Measurements from ENCODE around the gene MRPL2. TPM values are rescaled to one million over a fixed set of nuclear protein-coding genes. Genes with fewer than 3 reads are reported as not detected.

Gene MRPL2
- total and polyA plus RNA-seq, 11 donors: 54.0 to 142 (median 88.4) TPM

DNA sequence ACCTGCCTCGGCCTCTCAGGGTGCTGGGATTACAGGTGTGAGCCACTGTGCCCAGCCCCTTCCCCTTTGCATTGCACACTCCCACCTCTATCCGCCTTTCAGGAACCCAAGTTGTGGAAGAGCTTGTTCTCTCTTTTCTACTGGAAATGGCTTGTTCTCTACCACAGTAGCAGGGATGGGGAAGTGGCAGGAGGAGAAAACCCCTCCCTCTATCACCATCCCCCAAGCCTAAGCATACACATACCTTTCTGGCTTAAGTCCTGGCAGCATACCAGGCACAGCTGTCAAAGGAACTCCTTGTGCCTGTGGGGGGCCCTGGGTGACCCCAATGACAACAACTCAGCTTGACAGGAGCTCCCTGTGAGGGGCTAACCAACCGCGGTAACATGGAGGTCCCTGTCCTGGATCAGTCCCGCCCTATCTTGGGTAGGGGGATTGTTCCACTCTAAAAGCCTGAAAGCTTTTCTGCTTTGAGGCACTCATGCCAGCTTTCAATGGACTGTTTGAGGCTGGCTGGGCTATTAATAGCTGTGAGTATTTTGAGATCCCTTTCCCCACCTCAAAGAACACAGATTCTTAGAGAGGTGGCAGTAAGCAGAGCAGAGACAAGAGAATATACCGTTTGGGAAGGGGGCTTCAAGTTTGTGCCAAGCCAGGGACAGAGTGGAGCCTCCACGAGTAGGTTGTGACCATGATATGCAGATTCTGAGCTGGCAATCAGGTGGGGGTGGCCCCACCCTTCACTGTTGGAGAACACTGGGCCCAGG lies 42.9 kb downstream of the MRPL2 start:
- Histone ChIP-seq H3K9me3 (no peaks in the 10 kb centered on the region), H3K27ac (peak overlapping the region; percentile 64 to 97 (median 84)), H3K27me3 (no peaks in the 10 kb centered on the region), H3K36me3 (peaks cover 0 to 48% (median 44%) of the 10 kb centered on the region in 9 donors), H3K4me3 (peak overlapping the region in 9 of 12 donors; percentile 20 to 90 (median 67)), H3K4me1 (peaks cover 4 to 62% (median 55%) of the 10 kb centered on the region in 12 donors)
- TF ChIP-seq, protein P1, sequence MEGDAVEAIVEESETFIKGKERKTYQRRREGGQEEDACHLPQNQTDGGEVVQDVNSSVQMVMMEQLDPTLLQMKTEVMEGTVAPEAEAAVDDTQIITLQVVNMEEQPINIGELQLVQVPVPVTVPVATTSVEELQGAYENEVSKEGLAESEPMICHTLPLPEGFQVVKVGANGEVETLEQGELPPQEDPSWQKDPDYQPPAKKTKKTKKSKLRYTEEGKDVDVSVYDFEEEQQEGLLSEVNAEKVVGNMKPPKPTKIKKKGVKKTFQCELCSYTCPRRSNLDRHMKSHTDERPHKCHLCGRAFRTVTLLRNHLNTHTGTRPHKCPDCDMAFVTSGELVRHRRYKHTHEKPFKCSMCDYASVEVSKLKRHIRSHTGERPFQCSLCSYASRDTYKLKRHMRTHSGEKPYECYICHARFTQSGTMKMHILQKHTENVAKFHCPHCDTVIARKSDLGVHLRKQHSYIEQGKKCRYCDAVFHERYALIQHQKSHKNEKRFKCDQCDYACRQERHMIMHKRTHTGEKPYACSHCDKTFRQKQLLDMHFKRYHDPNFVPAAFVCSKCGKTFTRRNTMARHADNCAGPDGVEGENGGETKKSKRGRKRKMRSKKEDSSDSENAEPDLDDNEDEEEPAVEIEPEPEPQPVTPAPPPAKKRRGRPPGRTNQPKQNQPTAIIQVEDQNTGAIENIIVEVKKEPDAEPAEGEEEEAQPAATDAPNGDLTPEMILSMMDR (IDR thresholded peaks at IDR 0.05): no peak
- TF ChIP-seq POLR2A (IDR thresholded peaks at IDR 0.05): no peak
- DNase-seq (peak in 2 of 5 donors; percentile 47 to 54), ATAC-seq (peak in 3 of 4 donors; percentile 8 to 28 (median 19))
- 43 to 63% (median 50%) methylated on average over 5 to 7 of the region's 7 CpGs for WGBS, 4 donors
- intact Hi-C loops (cut with DNase I): loop anchor here in 5 of 10 donors (5.0 to 10.0 kb wide), 3 partner anchors 36 to 112 kb away; partner anchors contain the start of gene CUL7 (in 4 of the 5)

DNA sequence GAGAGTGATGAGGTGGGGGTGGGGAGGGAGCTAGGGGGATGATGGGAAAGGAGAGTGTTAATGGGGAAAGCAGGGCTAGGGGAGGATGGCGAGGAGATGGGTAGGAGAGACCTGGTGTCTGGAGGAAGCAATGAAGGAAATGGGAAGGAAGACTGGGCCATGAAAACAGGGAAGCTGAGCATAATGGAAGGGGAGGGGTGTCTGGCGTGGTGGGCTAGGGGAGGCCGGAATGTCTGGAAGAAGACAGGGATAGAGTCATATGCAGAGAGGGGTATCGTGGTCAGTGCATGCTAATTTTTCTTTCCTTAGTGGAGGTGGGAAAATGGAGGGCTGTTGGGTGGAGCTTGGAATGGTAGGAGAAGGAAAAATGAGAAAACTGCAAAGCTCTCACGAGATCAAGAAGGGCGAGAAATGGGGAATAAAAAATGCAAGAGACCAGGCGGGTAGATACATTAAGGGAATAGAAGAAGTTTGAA lies 44.8 kb downstream of the MRPL2 start:
- peak overlapping the region; percentile 25 to 97 (median 83) for H3K27ac ChIP-seq
- TF ChIP-seq, protein P1 (IDR thresholded peaks at IDR 0.05): no peak
- TF ChIP-seq POLR2A (IDR thresholded peaks at IDR 0.05): no peak
- H3K4me1 ChIP-seq: peaks cover 4 to 53% (median 47%) of the 10 kb centered on the region in 12 donors
- H3K4me3 ChIP-seq: peak overlapping the region; percentile 51 to 90 (median 71)
- H3K9me3 ChIP-seq: no peaks in the 10 kb centered on the region
- DNase-seq (no peak), ATAC-seq (no peak)
- H3K36me3 ChIP-seq: peaks cover 0 to 58% (median 51%) of the 10 kb centered on the region in 9 donors
- H3K27me3 ChIP-seq: no peaks in the 10 kb centered on the region
- WGBS, 4 donors: 0 to 1% (median 0%) methylated on average over 7 of the region's 7 CpGs
- intact Hi-C loops (cut with DNase I): loop anchor here in 5 of 10 donors (1.0 to 10.0 kb wide), 5 partner anchors 37 to 128 kb away; partner anchors contain the start of genes KLC4 (in 1 of the 5), MRPL2 (in 1 of the 5) and PEX6 (in 1 of the 5)

DNA sequence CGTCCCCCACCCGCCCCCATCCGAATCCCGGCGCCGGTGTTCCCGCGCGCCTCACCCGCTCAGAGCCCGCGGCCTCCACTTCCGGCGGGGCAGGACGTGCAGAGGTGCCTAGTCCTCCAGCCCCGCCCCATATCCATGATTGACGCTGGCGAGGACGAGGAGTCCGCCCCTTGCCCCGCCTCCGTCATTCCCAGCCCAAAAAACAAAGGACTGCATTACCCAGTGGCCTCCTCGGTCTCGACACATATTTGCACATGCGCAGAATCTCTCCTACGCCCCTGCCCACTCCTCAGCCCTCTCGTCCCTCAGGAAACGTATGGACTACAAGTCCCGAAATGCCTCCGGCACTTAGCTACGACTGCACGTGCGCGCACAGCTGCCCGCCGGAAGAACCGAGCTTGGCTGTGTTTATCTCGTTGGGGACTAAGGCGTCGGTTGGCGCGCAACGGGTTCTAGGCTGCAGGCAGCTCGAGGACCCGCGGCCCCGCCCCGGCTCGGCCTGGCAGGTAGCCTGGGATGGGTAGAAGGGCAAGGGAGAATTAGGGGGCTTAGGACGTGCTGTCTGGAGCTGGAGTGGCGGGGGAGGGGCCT lies 45.3 kb downstream of the MRPL2 start, which contains the start of the genes KLHDC3 and MEA1:
Gene KLHDC3 (plus strand): TSS at position 407 of the 591 bp plus-strand sequence. CDS start 2,944 bp downstream, outside the sequence.
Gene MEA1 (minus strand): TSS at position 104 of the 591 bp plus-strand sequence. CDS start 133 bp downstream, outside the sequence.
- DNase-seq (peak; percentile 99), ATAC-seq (peak; percentile 92 to 96 (median 94))
- Histone ChIP-seq H3K27ac (peak within 1 kb of the TSS; percentile 25 to 97 (median 84)), H3K4me3 (peak within 1 kb of the TSS; percentile 51 to 90 (median 74)), H3K9me3 (no peaks in the 10 kb centered on the region), H3K36me3 (peaks cover 0 to 58% (median 51%) of the 10 kb centered on the region in 9 donors), H3K27me3 (no peaks in the 10 kb centered on the region), H3K4me1 (peaks cover 4 to 57% (median 47%) of the 10 kb centered on the region in 12 donors)
- TF ChIP-seq, protein P1 (IDR thresholded peaks at IDR 0.05): no peak
- peak; percentile 22 to 65 for TF ChIP-seq POLR2A (IDR thresholded peaks at IDR 0.05)
- WGBS, 4 donors: 0 to 1% (median 0%) methylated on average over 25 to 51 of the region's 51 CpGs
- intact Hi-C loops (cut with DNase I): loop anchor here in 6 of 10 donors (1.0 to 10.0 kb wide), 6 partner anchors 35 to 128 kb away; partner anchors contain the start of genes PEX6 (in 2 of the 6), KLC4 (in 1 of the 6) and MRPL2 (in 1 of the 6)

Data from heart left ventricle (tissue), 16 donors.